ENCODE measurements around the gene OSBPL3. TPM values are rescaled to one million over a fixed set of nuclear protein-coding genes. Genes with fewer than 3 reads are reported as not detected.

The OSBPL3 gene
- total and polyA plus RNA-seq, 8 donors = 2.0 to 25.0 (median 9.9) TPM

- DNase-seq = no peak
Measured at GRCh38 chr7:24784277-24784676, 195.7 kb downstream of the OSBPL3 start.

GRCh38 chr7:24783698-24784097, 196.3 kb downstream of the OSBPL3 start:
- Histone ChIP-seq H3K27me3 (no peaks in the 10 kb centered on the region), H3K27ac (no peak overlapping the region), H3K4me3 (no peak overlapping the region), H3K9me3 (peaks cover 0 to 3% (median 0%) of the 10 kb centered on the region in 4 donors), H3K36me3 (no peaks in the 10 kb centered on the region), H3K4me1 (no peaks in the 10 kb centered on the region)
- intact Hi-C loops (cut with DNase I; ENCODE audit: low total_unique reads) = no loop called here
- TF ChIP-seq POLR2A (IDR thresholded peaks at IDR 0.05) = no peak
- no peak for DNase-seq
- 71 to 95% (median 91%) methylated on average over 2 of the region's 2 CpGs for WGBS, 5 donors

More at GRCh38 chr7:24784277-24784676, 195.7 kb downstream of the OSBPL3 start:
- Histone ChIP-seq H3K27ac (no peak overlapping the region), H3K9me3 (peaks cover 0 to 3% (median 0%) of the 10 kb centered on the region in 4 donors), H3K4me1 (no peaks in the 10 kb centered on the region), H3K27me3 (no peaks in the 10 kb centered on the region), H3K36me3 (no peaks in the 10 kb centered on the region), H3K4me3 (no peak overlapping the region)
- intact Hi-C loops (cut with DNase I; ENCODE audit: low total_unique reads) = no loop called here
- 91 to 96% (median 92%) methylated on average over 5 of the region's 5 CpGs for WGBS, 5 donors
- TF ChIP-seq POLR2AphosphoS5 (IDR thresholded peaks at IDR 0.05) = no peak

- DNase-seq = no peak
- no peak overlapping the region for H3K4me3 ChIP-seq
- H3K9me3 ChIP-seq = peaks cover 0 to 3% (median 0%) of the 10 kb centered on the region in 4 donors
- 80 to 91% (median 89%) methylated on average over 4 of the region's 4 CpGs for whole genome bisulfite sequencing, 5 donors
- H3K27ac ChIP-seq = no peak overlapping the region
- H3K4me1 ChIP-seq = no peaks in the 10 kb centered on the region
- no peak for TF ChIP-seq EP300 (IDR thresholded peaks at IDR 0.05)
- TF ChIP-seq CTCF (IDR thresholded peaks at IDR 0.05) = no peak
- TF ChIP-seq POLR2AphosphoS5 (IDR thresholded peaks at IDR 0.05) = no peak
- no peak for TF ChIP-seq POLR2A (IDR thresholded peaks at IDR 0.05)
- H3K36me3 ChIP-seq = no peaks in the 10 kb centered on the region
- intact Hi-C loops (cut with DNase I; ENCODE audit: low total_unique reads) = no loop called here
- H3K27me3 ChIP-seq = no peaks in the 10 kb centered on the region
Measured at GRCh38 chr7:24781106-24781505, 198.9 kb downstream of the OSBPL3 start.

GRCh38 chr7:24779283-24779655, 200.7 kb downstream of the OSBPL3 start:
- no peak overlapping the region for H3K27ac ChIP-seq
- peaks cover 0 to 3% (median 0%) of the 10 kb centered on the region in 4 donors for H3K9me3 ChIP-seq
- WGBS, 5 donors = 89 to 97% (median 95%) methylated on average over 2 of the region's 2 CpGs
- H3K36me3 ChIP-seq = no peaks in the 10 kb centered on the region
- no peak overlapping the region for H3K4me3 ChIP-seq
- H3K27me3 ChIP-seq = no peaks in the 10 kb centered on the region
- intact Hi-C loops (cut with DNase I; ENCODE audit: low total_unique reads) = no loop called here
- no peak for DNase-seq
- H3K4me1 ChIP-seq = no peaks in the 10 kb centered on the region
- TF ChIP-seq POLR2AphosphoS5 (IDR thresholded peaks at IDR 0.05) (no peak), EP300 (IDR thresholded peaks at IDR 0.05) (no peak), CTCF (IDR thresholded peaks at IDR 0.05) (no peak), POLR2A (IDR thresholded peaks at IDR 0.05) (no peak)

GRCh38 chr7:24778543-24779282, 201.3 kb downstream of the OSBPL3 start:
- Histone ChIP-seq H3K36me3 (no peaks in the 10 kb centered on the region), H3K27ac (no peak overlapping the region), H3K4me1 (no peaks in the 10 kb centered on the region), H3K9me3 (peaks cover 0 to 3% (median 0%) of the 10 kb centered on the region in 4 donors), H3K27me3 (no peaks in the 10 kb centered on the region), H3K4me3 (no peak overlapping the region)
- peak in 1 of 2 donors; percentile 12 for DNase-seq
- no peak for TF ChIP-seq POLR2AphosphoS5 (IDR thresholded peaks at IDR 0.05)
- no peak for TF ChIP-seq EP300 (IDR thresholded peaks at IDR 0.05)
- no peak for TF ChIP-seq CTCF (IDR thresholded peaks at IDR 0.05)
- TF ChIP-seq POLR2A (IDR thresholded peaks at IDR 0.05) = no peak
- intact Hi-C loops (cut with DNase I; ENCODE audit: low total_unique reads) = no loop called here
- WGBS, 5 donors = 82 to 86% (median 84%) methylated on average over 8 to 9 of the region's 9 CpGs
